ENCODE results near the gene PKNOX2.

The PKNOX2 gene

DNA sequence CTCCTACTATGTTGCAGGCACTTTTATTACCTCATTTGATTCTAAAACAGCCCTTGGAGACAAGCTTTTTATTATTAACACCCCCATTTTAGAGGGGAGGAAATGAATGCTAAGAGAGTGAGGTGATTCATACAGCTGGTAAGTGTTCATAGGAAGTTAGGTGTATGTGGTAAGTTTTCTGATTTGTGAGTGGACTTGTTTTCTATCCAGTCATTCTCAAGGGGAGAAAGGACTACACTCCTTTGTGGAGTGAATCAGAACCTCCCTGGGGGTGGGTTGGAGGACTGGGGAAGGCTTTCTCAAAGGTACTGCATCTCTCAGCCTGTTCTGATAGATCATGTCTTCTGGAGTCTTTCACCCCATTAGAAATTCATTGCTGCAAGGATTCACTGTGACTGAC is 23.5 kb downstream of the PKNOX2 start:
- no peak for DNase-seq
- intact Hi-C loops (cut with DNase I): no loop called here

- DNase-seq: no peak
- intact Hi-C loops (cut with DNase I): no loop called here
Observed at GRCh38 chr11:125190566-125190965, 26.0 kb downstream of the PKNOX2 start.

DNA sequence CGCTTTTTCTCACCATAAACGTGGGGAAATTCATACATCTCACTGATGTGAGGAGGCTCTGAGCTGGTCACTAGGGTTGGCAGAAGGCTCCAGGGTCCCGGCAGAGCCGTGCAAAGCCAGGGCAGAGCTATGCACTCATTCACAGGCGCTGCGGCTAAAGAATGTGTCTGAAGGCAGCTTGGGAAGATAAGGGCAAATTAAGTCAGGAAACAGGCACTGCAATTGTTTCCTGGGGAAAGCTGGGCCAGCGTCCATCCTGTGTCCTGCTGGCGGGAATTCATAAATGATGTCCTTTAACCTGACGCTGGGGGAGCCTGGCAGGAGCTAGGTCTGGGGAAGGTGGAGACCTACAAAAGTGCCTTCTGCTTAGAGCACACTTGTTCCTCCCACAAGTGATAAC is 27.6 kb downstream of the PKNOX2 start:
- no peak for DNase-seq
- intact Hi-C loops (cut with DNase I): no loop called here

DNA sequence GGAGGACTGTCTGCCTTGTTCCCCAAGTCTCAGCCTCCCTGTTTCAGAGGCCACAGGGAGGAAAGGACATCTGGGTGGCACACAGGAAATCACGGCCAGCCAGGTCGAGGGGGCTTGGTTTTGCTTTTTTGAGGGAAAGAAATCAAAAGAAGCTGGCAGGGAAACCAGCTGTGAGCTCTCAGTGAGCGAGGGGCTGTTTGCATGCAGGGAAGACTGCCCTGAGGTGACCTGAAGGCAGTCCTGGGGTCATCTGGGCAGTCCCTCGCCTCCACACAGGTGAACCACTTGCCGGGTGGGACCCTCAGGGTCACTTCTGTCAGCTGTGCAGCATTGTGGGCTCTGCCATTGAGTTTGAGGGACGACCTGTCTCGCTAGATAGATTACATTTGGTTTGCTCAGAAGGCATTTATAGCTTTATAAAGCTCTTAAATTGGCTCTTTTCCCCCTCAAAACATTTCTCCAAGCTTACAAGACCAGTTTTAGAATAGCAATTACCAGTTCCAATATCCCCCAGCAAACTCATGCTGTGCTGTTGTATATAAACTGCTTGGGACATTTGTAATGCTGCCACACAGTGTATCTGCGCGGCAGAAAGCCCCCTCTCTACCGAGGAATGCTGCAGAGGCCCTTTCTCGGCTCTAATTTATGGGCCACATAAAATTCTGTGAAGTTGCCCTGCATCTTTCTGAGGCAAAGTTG is 28.3 kb downstream of the PKNOX2 start:
- no peak for DNase-seq
- intact Hi-C loops (cut with DNase I): no loop called here

- no peak for DNase-seq
- intact Hi-C loops (cut with DNase I): no loop called here
Observed at GRCh38 chr11:125193416-125193726, 28.8 kb downstream of the PKNOX2 start.

DNA sequence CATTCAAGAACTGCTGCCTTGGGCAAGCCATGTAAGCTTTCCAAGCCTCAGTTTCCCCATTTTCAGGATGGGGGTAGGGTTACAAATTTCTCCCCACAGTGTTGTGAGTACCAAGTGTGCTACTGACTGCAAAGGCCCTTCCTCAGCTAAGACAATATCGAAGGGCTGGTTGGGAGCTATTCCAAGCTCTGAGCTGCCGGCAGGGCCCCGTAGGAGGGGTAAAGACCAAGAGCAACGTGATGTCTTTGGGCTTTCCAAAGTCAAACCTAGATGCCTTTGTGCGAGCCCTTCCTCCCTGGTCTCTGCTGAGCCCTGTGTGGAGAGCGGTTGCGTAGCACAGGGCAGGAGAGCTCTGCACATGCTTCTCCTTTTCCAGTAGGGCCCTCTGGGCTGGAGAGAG is 29.3 kb downstream of the PKNOX2 start:
- intact Hi-C loops (cut with DNase I): no loop called here
- no peak for DNase-seq

DNA sequence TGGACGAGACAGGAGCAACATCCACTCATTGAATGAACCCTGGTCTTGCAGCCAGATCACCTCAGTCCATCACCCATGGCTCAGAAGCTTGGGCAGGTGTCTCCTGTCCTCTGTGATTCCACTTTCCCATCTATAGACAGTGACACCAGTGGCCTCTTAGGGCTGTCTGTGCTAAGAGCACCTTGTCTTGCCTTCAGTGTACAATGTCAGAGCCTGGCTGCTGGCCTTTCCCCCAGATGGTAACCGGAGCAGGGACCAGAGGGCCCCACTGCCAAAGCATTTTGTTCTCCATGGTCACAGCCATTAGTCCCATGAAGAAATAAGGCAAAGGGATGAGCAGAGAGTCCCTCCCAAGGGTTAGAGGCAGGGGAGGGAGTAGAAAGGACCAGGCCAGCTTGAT is 35.4 kb downstream of the PKNOX2 start:
- no peak for DNase-seq
- intact Hi-C loops (cut with DNase I): no loop called here

- intact Hi-C loops (cut with DNase I): no loop called here
- no peak for DNase-seq
Observed at GRCh38 chr11:125200441-125200840, 35.9 kb downstream of the PKNOX2 start.

- peak in 4 of 42 donors; percentile 9 to 36 (median 25) for DNase-seq
- intact Hi-C loops (cut with DNase I): no loop called here
Observed at GRCh38 chr11:125201525-125202141, 37.1 kb downstream of the PKNOX2 start.

DNA sequence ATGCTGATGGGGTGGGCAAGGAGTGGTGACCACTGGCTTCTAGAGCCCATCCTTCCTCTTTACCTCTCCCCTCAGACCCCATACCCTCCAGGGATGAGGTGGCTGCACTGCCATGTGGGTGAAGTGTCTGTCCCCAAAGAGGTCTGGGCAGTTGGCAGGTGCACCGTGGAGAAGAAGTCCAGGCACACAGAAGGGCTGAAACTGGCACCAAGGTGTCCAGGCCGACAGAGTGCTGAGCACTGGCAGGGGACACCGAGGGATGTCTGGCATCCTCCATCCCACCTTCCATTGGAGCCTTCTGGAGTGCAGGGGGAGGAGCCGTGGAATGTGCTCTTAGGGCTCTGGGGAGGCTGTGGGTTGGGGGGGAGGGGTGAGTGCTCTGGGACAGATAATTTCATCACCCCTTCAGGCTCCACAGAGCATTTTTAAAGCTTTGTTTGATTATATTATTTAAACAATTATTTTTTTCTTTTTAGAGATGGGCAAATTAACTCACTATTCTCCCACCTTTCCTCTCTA is 37.9 kb downstream of the PKNOX2 start:
- no peak for DNase-seq
- intact Hi-C loops (cut with DNase I): no loop called here

GRCh38 chr11:125202977-125203376 is 38.4 kb downstream of the PKNOX2 start:
- intact Hi-C loops (cut with DNase I): no loop called here
- no peak for DNase-seq

DNA sequence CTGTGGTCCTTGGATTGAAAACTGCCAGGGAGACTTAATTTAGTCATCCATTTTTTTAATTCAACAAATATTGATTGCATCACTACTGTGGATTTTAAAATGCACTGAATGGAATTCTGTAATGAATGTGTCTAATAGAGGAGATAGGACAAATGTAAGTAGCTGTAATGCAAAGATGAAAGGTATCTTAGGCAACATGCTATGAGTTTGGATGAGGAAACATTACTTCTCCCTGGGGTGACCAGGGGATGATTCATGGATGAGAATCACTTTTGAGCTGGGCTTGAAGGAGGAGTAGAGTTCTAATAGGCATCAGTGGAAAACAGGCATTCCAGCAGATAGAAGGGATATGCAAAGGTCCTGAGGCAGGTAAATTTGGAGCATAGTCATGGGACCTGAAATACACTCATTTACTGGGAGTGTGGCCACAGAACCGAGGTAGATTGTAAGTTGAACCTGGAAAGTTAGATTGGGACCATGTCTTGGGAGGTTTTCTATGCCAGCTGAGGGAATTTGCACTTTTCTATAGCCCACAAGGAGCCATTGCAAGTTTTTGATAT is 43.4 kb downstream of the PKNOX2 start:
- DNase-seq: no peak

DNA sequence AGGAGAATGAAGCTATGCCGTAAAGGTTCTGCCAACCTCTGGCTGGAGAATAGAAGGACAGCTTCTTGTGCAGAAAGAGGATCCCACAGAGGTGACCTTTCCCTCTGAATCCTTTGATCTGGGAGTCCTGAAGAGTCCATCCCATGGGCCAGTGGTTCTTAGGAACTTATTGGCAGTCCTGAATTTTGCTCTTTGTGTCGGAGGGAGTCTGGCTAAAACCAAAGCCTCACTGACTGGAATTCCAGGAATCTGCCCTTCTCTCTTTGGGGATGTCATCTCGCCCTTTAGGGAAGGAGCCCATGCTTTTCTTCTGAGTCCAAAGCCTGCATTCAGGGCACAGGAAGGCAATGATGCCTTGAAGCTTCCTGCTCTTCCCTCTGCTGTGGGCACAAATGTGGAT is 45.5 kb downstream of the PKNOX2 start:
- intact Hi-C loops (cut with DNase I): no loop called here
- no peak for DNase-seq

More for the DNA sequence above, 43.4 kb downstream of the PKNOX2 start:
- intact Hi-C loops (cut with DNase I): no loop called here

DNA sequence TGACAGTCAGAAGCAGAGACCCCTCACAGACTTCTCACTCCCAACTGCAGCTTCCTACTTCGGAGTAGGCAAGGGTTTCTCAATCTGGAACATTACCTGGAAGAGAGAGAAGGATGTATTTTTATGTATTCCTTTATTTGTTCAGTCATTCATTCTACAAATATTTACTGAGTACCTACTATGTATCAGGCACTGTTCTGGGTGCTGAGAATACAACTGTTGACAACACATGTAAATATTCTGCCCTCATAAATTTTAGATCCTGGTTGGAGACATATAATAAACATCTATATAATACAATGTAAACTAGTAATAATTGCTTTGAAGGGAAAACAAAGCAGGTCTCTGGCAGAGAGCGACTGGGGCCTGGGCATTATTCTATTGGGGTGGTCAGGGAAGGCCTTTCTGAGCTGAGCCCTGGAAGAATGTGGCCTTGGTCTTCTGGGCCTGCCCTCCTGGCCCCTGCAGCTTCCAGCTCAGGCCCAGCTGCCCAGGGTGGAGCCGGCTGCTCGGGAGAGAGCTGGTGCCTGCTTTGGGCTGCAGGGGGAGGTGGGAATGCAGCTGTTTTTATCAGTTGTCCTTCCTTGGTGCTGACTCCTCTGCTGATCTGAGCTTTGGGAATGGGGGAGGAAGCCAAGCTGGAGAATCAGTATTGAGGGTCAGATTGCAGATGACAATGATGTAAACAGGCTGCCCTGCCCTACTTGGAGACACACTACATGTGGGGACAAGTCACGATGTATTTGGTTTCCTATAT is 46.8 kb downstream of the PKNOX2 start:
- intact Hi-C loops (cut with DNase I): no loop called here
- DNase-seq: peak in 2 of 42 donors; percentile 22 to 36

GRCh38 chr11:125211948-125212340 is 47.4 kb downstream of the PKNOX2 start:
- peak in 1 of 42 donors; percentile 20 for DNase-seq
- intact Hi-C loops (cut with DNase I): no loop called here

- intact Hi-C loops (cut with DNase I): no loop called here
- no peak for DNase-seq
Observed at GRCh38 chr11:125214601-125215565, 50.3 kb downstream of the PKNOX2 start.

- no peak for DNase-seq
- intact Hi-C loops (cut with DNase I): no loop called here
Observed at GRCh38 chr11:125215976-125216375, 51.4 kb downstream of the PKNOX2 start.

DNA sequence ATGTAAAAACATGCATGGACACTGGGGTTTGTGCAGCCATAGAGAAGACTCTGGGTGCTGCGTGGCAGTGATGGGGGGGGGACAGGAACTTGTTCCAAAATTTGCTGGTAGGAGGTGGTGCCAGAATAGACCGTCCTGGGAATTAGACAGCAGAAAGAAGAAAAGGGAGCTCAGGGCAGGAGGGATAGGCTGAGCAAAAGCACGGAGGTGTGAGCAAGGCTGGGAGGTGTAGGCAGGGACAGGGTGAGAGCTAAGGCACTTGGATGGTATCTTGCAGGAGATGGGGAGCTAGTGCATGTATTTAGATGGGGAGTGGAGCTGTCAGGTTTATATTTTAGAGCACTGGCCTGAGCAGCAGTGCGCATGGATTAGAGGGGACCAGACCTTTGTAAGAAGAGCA is 53.8 kb downstream of the PKNOX2 start:
- peak in 21 of 42 donors; percentile 11 to 72 (median 42) for DNase-seq
- intact Hi-C loops (cut with DNase I): no loop called here

GRCh38 chr11:125221461-125221860 is 56.9 kb downstream of the PKNOX2 start:
- intact Hi-C loops (cut with DNase I): no loop called here

More at GRCh38 chr11:125221461-125221860, 56.9 kb downstream of the PKNOX2 start:
- DNase-seq: no peak

Data from head of caudate nucleus (tissue), 42 donors.